GM20431 (cell line): ENCODE results near the gene ZBTB44.

Experiments used
- in situ Hi-C: fragments of 300-500 bp; cut with MseI, MboI; formaldehyde crosslinking; loops from one replicate; pipeline ENCODE4 v1.15.0; 2020; ENCODE audit warnings: low sequenced_read_pairs; ENCODE audit not compliant: unreplicated experiment

The ZBTB44 gene

GRCh38 chr11:130217133-130218031 is 97.3 kb downstream of the ZBTB44 start:
- in situ Hi-C loops, result loop anchor here (25.0 kb wide), 2 partner anchors 195 to 645 kb away; no protein-coding TSS in a partner anchor

- in situ Hi-C loops, result loop anchor here (25.0 kb wide), 2 partner anchors 196 to 646 kb away; no protein-coding TSS in a partner anchor
Observed at GRCh38 chr11:130216591-130217132, 98.1 kb downstream of the ZBTB44 start.

GRCh38 chr11:130216221-130216550 is 98.5 kb downstream of the ZBTB44 start:
- in situ Hi-C loops, result loop anchor here (25.0 kb wide), 2 partner anchors 196 to 646 kb away; no protein-coding TSS in a partner anchor

- in situ Hi-C loops, result loop anchor here (25.0 kb wide), 2 partner anchors 197 to 647 kb away; no protein-coding TSS in a partner anchor
Observed at GRCh38 chr11:130215531-130216220, 99.0 kb downstream of the ZBTB44 start.

GRCh38 chr11:130214861-130215530 is 99.7 kb downstream of the ZBTB44 start:
- in situ Hi-C loops, result loop anchor here (25.0 kb wide), 2 partner anchors 197 to 647 kb away; no protein-coding TSS in a partner anchor

GRCh38 chr11:130213979-130214281 is 100.8 kb downstream of the ZBTB44 start:
- in situ Hi-C loops, result loop anchor here (25.0 kb wide), 2 partner anchors 198 to 648 kb away; no protein-coding TSS in a partner anchor

GRCh38 chr11:130213143-130213978 is 101.4 kb downstream of the ZBTB44 start:
- in situ Hi-C loops, result loop anchor here (25.0 kb wide), 2 partner anchors 199 to 649 kb away; no protein-coding TSS in a partner anchor

GRCh38 chr11:130212431-130212961 is 102.2 kb downstream of the ZBTB44 start:
- in situ Hi-C loops, result loop anchor here (25.0 kb wide), 2 partner anchors 200 to 650 kb away; no protein-coding TSS in a partner anchor

- in situ Hi-C loops, result loop anchor here (25.0 kb wide), 2 partner anchors 200 to 650 kb away; no protein-coding TSS in a partner anchor
Observed at GRCh38 chr11:130211781-130212401, 102.8 kb downstream of the ZBTB44 start.

- in situ Hi-C loops, result loop anchor here (25.0 kb wide), 2 partner anchors 201 to 651 kb away; no protein-coding TSS in a partner anchor
Observed at GRCh38 chr11:130211144-130211543, 103.6 kb downstream of the ZBTB44 start.

GRCh38 chr11:130209954-130210854 is 104.5 kb downstream of the ZBTB44 start:
- in situ Hi-C loops, result loop anchor here (25.0 kb wide), 2 partner anchors 202 to 652 kb away; no protein-coding TSS in a partner anchor

GRCh38 chr11:130209128-130209932 is 105.4 kb downstream of the ZBTB44 start:
- in situ Hi-C loops, result loop anchor here (25.0 kb wide), 2 partner anchors 203 to 653 kb away; no protein-coding TSS in a partner anchor

- in situ Hi-C loops, result loop anchor here (25.0 kb wide), 2 partner anchors 204 to 654 kb away; no protein-coding TSS in a partner anchor
Observed at GRCh38 chr11:130208241-130209127, 106.2 kb downstream of the ZBTB44 start.

GRCh38 chr11:130206141-130206540 is 108.6 kb downstream of the ZBTB44 start:
- in situ Hi-C loops, result loop anchor here (25.0 kb wide), 2 partner anchors 206 to 656 kb away; no protein-coding TSS in a partner anchor

GRCh38 chr11:130204703-130205095 is 110.0 kb downstream of the ZBTB44 start:
- in situ Hi-C loops, result loop anchor here (25.0 kb wide), 2 partner anchors 208 to 658 kb away; no protein-coding TSS in a partner anchor
